ENCODE results near the gene KDM7A. TPM values are rescaled to one million over a fixed set of nuclear protein-coding genes. Genes with fewer than 3 reads are reported as not detected.

The KDM7A gene
- total and polyA plus RNA-seq, 2 donors from 2014 or later, result 2.2 to 14.2 TPM

DNA sequence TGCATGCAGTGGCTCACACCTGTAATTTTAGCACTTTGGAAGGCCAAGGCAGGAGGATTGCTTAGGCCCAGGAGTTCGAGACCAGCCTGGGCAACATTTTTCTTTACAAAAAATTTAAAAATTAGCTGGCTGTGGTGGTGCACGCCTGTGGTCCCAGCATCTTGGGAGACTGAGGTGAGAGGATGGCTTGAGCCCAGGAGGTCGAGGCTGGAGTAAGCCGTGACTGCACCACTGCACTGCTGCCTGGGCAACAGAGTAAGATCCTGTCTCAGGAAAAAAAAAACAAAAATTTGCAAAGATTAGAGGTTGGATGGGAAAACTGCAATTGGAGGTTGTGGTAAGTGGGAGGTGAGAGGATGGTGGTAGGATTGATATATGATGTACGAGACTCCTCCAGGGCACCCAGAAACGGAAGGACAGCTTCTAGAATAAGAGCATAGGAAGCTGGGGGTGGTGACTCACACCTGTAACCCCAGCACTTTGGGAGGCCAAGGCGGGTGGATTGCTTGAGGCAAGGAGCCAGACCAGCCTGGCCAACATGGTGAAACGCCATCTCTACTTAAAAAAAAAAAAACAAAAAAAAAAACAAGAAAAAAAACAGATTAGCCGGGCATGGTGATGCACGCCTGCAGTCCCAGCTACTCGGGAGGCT, 94.9 kb downstream of the KDM7A start:
- Histone ChIP-seq H3K9me3 (ENCODE audit: control insufficient read depth in 2 of 3, insufficient read depth in 1 of 3, low read length in 3 of 3) (no peaks in the 10 kb centered on the region), H3K9ac (ENCODE audit: low read length in 3 of 3) (no peak overlapping the region), H3K27me3 (ENCODE audit: control insufficient read depth, insufficient read depth, low read length) (no peaks in the 10 kb centered on the region), H3K4me3 (ENCODE audit: low read length in 3 of 3) (no peak overlapping the region), H3K36me3 (ENCODE audit: control insufficient read depth in 2 of 3, insufficient read depth in 3 of 3, low read length in 3 of 3) (peaks cover 0 to 4% (median 0%) of the 10 kb centered on the region in 3 donors), H3K27ac (ENCODE audit: low read depth in 2 of 2, low read length in 2 of 2) (no peak overlapping the region), H3K4me1 (ENCODE audit: control insufficient read depth in 2 of 3, insufficient read depth in 2 of 3, low read depth in 1 of 3, low read length in 3 of 3) (no peaks in the 10 kb centered on the region)
- no peak for FAIRE-seq
- TF ChIP-seq CTCF (IDR thresholded peaks at IDR 0.05; ENCODE audit: borderline replicate concordance, extremely low read depth, insufficient read depth), result no peak
- DNase-seq, result no peak
- intact Hi-C loops (cut with DNase I), result no loop called here

DNA sequence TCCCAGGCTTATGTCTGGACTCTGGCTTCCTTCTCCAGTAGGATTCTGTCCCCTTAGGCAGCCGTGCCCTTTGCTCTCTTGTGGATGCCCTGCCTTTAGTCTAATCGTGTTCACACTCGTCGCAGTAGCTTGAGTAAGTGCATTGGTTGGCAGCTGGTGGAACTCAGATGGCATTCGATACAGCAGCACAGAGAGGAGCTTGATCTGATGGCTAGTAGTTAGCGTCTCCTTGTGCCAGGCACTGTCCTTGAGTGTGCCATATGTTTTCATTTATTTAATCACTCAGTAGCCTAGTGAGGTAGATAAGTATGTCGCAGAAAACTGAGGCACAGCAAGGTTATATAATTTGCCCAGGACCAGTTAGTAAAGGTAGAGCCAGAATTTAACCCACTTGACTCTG, 95.9 kb downstream of the KDM7A start:
- no peak for FAIRE-seq
- no peak for TF ChIP-seq CTCF (IDR thresholded peaks at IDR 0.05; ENCODE audit: borderline replicate concordance, extremely low read depth, insufficient read depth)
- H3K9ac ChIP-seq (ENCODE audit: low read length in 3 of 3), result no peak overlapping the region

GRCh38 chr7:140079121-140079536, 97.7 kb downstream of the KDM7A start:
- Histone ChIP-seq H3K9ac (ENCODE audit: low read length in 3 of 3) (no peak overlapping the region), H3K27ac (ENCODE audit: low read depth in 2 of 2, low read length in 2 of 2) (no peak overlapping the region), H3K27me3 (ENCODE audit: control insufficient read depth, insufficient read depth, low read length) (no peaks in the 10 kb centered on the region), H3K9me3 (ENCODE audit: control insufficient read depth in 2 of 3, insufficient read depth in 1 of 3, low read length in 3 of 3) (no peaks in the 10 kb centered on the region), H3K36me3 (ENCODE audit: control insufficient read depth in 2 of 3, insufficient read depth in 3 of 3, low read length in 3 of 3) (no peaks in the 10 kb centered on the region), H3K4me1 (ENCODE audit: control insufficient read depth in 2 of 3, insufficient read depth in 2 of 3, low read depth in 1 of 3, low read length in 3 of 3) (no peaks in the 10 kb centered on the region), H3K4me3 (ENCODE audit: low read length in 3 of 3) (no peak overlapping the region)
- FAIRE-seq, result no peak
- intact Hi-C loops (cut with DNase I), result no loop called here
- DNase-seq, result peak in 1 of 5 donors; percentile 6
- TF ChIP-seq CTCF (IDR thresholded peaks at IDR 0.05; ENCODE audit: borderline replicate concordance, extremely low read depth, insufficient read depth), result no peak

More for the DNA sequence above, 95.9 kb downstream of the KDM7A start:
- intact Hi-C loops (cut with DNase I), result no loop called here
- no peak for DNase-seq
- Histone ChIP-seq H3K36me3 (ENCODE audit: control insufficient read depth in 2 of 3, insufficient read depth in 3 of 3, low read length in 3 of 3) (no peaks in the 10 kb centered on the region), H3K27me3 (ENCODE audit: control insufficient read depth, insufficient read depth, low read length) (no peaks in the 10 kb centered on the region), H3K27ac (ENCODE audit: low read depth in 2 of 2, low read length in 2 of 2) (no peak overlapping the region), H3K9me3 (ENCODE audit: control insufficient read depth in 2 of 3, insufficient read depth in 1 of 3, low read length in 3 of 3) (no peaks in the 10 kb centered on the region), H3K4me1 (ENCODE audit: control insufficient read depth in 2 of 3, insufficient read depth in 2 of 3, low read depth in 1 of 3, low read length in 3 of 3) (no peaks in the 10 kb centered on the region), H3K4me3 (ENCODE audit: low read length in 3 of 3) (no peak overlapping the region)

GRCh38 chr7:140078392-140078791, 98.4 kb downstream of the KDM7A start:
- Histone ChIP-seq H3K27me3 (ENCODE audit: control insufficient read depth, insufficient read depth, low read length) (no peaks in the 10 kb centered on the region), H3K9ac (ENCODE audit: low read length in 3 of 3) (no peak overlapping the region), H3K36me3 (ENCODE audit: control insufficient read depth in 2 of 3, insufficient read depth in 3 of 3, low read length in 3 of 3) (no peaks in the 10 kb centered on the region), H3K27ac (ENCODE audit: low read depth in 2 of 2, low read length in 2 of 2) (no peak overlapping the region), H3K4me1 (ENCODE audit: control insufficient read depth in 2 of 3, insufficient read depth in 2 of 3, low read depth in 1 of 3, low read length in 3 of 3) (no peaks in the 10 kb centered on the region), H3K4me3 (ENCODE audit: low read length in 3 of 3) (no peak overlapping the region), H3K9me3 (ENCODE audit: control insufficient read depth in 2 of 3, insufficient read depth in 1 of 3, low read length in 3 of 3) (no peaks in the 10 kb centered on the region)
- intact Hi-C loops (cut with DNase I), result no loop called here
- DNase-seq (no peak), FAIRE-seq (no peak)
- TF ChIP-seq CTCF (IDR thresholded peaks at IDR 0.05; ENCODE audit: borderline replicate concordance, extremely low read depth, insufficient read depth), result no peak

Measured in kidney (tissue), 14 donors.